Measurements from ENCODE around the gene FIG4. TPM values are rescaled to one million over a fixed set of nuclear protein-coding genes. Genes with fewer than 3 reads are reported as not detected.

The FIG4 gene
- polyA plus RNA-seq, 2 of the 4 experiments (the other 2 are of a cell fraction) = 6.2 to 11.2 TPM

DNA sequence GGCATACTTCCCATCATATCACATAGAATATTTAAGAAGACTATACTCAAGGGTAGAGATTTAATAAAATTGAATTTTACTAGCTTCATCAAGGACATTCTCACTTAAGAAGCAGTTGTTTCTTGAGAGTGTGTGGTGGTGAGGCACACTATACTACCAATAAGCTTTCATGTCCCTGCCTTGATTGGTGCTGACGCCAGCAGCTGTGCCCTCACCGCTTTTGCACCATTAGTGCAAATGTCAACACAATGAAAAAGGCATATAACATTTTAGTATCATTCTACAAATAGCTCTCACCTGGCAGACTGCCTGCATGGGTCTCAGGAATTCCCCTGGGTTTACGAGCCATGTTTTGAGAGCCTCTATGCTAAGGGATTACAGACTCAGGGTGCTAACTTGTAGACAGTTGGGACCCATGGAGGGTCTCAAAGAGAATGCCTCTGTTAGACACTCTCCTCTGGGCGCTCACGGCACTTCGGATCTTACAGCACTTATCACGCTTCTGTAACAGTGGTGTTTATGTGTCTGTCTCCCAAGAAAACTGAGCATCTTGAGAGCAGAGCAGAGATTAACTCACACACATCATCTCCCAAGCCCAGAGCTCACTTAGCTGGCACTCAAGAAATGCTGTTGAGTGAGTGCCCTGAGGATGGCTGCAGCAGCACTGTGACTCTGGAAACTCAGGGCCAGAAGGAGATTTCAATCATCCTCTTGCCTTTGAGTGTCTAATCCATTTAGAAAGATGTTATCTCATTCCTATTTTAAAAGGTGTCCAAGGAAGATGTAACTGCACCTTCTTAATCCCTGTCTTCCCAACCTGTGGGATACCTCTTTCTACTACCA is 143.7 kb downstream of the FIG4 start:
- H3K27ac ChIP-seq = no peak overlapping the region
- no peaks in the 10 kb centered on the region for H3K4me1 ChIP-seq
- WGBS (ENCODE audit: missing lambda C conversion rate) = 59% methylated on average over 6 of the region's 7 CpGs
- H3K4me3 ChIP-seq = no peak overlapping the region
- no peaks in the 10 kb centered on the region for H3K9me3 ChIP-seq
- POLR2A ChIA-PET = no interaction called here
- CTCF ChIA-PET = interaction anchor here (1.5 kb wide), 1 partner anchor 10 kb away, joined by 5 read pairs; no protein-coding TSS in a partner anchor
- FAIRE-seq (no peak), DNase-seq (ENCODE audit: low read depth in 1 of 2, low spot score in 1 of 2) (no peak), ATAC-seq (no peak)
- no peak for TF ChIP-seq FOXS1 (CRISPR knock-in tag; IDR thresholded peaks at IDR 0.05)
- no peak for TF ChIP-seq FOSL2 (IDR thresholded peaks at IDR 0.05)
- TF ChIP-seq FOSL2 (CRISPR knock-in tag; IDR thresholded peaks at IDR 0.05) = no peak
- no peak overlapping the region for H3K4me2 ChIP-seq

DNA sequence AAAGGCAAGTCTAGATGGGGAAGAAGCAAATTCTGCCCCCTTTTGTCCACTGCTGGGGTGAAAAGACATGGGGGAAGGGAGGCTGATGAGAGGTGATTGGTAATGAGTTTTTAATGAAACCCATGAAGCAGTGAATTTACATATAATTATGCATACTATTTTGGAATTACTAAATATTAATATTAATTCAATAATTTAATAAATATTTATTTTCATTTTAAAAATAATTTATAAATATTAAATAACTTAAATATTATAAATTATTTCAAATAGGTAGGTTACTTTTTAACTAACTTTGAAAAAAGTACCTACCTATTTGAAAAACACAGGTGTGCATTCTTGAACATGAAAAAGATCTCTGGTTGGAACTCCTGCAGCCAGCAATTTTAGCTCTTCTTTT is 148.9 kb downstream of the FIG4 start:
- DNase-seq (ENCODE audit: low read depth in 1 of 2, low spot score in 1 of 2) (no peak), ATAC-seq (no peak), FAIRE-seq (no peak)
- H3K27ac ChIP-seq = no peak overlapping the region
- CTCF ChIA-PET = interaction anchor here (0.6 kb wide), 1 partner anchor 492 kb away, joined by 3 read pairs; no protein-coding TSS in a partner anchor
- no peak overlapping the region for H3K4me3 ChIP-seq
- no peaks in the 10 kb centered on the region for H3K4me1 ChIP-seq
- TF ChIP-seq RARB (CRISPR knock-in tag; IDR thresholded peaks at IDR 0.05) = no peak
- no peak for TF ChIP-seq JUN (IDR thresholded peaks at IDR 0.05)
- TF ChIP-seq NFE2L2 (conservative IDR thresholded peaks at IDR 0.05; ENCODE audit: low read length) = no peak
- TF ChIP-seq HDAC2 (IDR thresholded peaks at IDR 0.05) = no peak
- no peak for TF ChIP-seq EP300 (IDR thresholded peaks at IDR 0.05)
- no peak for TF ChIP-seq CHD2 (IDR thresholded peaks at IDR 0.05; ENCODE audit: low read length, partially characterized antibody)
- TF ChIP-seq, protein P1, sequence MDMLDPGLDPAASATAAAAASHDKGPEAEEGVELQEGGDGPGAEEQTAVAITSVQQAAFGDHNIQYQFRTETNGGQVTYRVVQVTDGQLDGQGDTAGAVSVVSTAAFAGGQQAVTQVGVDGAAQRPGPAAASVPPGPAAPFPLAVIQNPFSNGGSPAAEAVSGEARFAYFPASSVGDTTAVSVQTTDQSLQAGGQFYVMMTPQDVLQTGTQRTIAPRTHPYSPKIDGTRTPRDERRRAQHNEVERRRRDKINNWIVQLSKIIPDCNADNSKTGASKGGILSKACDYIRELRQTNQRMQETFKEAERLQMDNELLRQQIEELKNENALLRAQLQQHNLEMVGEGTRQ (IDR thresholded peaks at IDR 0.05) = no peak
- no peak for TF ChIP-seq EHF (CRISPR knock-in tag; IDR thresholded peaks at IDR 0.05)
- no peak for TF ChIP-seq MAZ (IDR thresholded peaks at IDR 0.05; ENCODE audit: borderline replicate concordance, low read depth, low read length)
- no peak for TF ChIP-seq HOXA7 (CRISPR knock-in tag; IDR thresholded peaks at IDR 0.05)
- TF ChIP-seq CEBPB (IDR thresholded peaks at IDR 0.05) = no peak
- TF ChIP-seq HOXB13 (CRISPR knock-in tag; IDR thresholded peaks at IDR 0.05; ENCODE audit: low read depth) = no peak
- H3K9me3 ChIP-seq = no peaks in the 10 kb centered on the region
- POLR2A ChIA-PET = no interaction called here
- H3K4me2 ChIP-seq = no peak overlapping the region

DNA sequence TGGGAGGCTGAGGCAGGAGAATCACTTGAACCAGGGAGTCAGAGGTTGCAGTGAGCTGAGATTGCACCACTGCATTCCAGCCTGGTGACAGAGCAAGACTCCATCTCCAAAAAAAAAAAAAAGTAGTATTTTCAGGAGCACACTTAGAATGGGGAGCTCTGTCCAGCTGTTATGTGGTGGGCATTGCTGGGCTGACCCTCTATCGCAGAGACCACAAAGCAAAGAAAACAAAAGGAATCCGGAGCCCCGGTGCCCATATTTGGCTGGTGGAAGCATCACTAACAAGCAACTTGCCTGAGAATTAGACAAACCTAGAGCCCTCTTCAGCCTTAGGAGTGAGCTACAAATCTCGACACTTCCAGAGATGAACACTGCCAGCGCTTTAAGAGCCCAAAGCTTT is 149.7 kb downstream of the FIG4 start:
- FAIRE-seq = no peak
- no peak for DNase-seq (ENCODE audit: low read depth in 1 of 2, low spot score in 1 of 2)
- ATAC-seq = no peak
- Histone ChIP-seq H3K9me3 (no peaks in the 10 kb centered on the region), H3K27ac (no peak overlapping the region), H3K4me2 (no peak overlapping the region), H3K4me3 (no peak overlapping the region), H3K4me1 (no peaks in the 10 kb centered on the region)
- ChIA-PET POLR2A (no interaction called here), CTCF (no interaction called here)
- WGBS (ENCODE audit: missing lambda C conversion rate) = 52% methylated on average over 5 of the region's 5 CpGs
- TF ChIP-seq CHD2 (IDR thresholded peaks at IDR 0.05; ENCODE audit: low read length, partially characterized antibody) (no peak), NR3C1 (IDR thresholded peaks at IDR 0.05) (no peak), CHD4 (IDR thresholded peaks at IDR 0.05; ENCODE audit: borderline replicate concordance) (no peak), RARB (CRISPR knock-in tag; IDR thresholded peaks at IDR 0.05) (no peak), PHF8 (IDR thresholded peaks at IDR 0.05; ENCODE audit: borderline replicate concordance, low read depth) (no peak), CEBPB (IDR thresholded peaks at IDR 0.05) (no peak), NFE2L2 (conservative IDR thresholded peaks at IDR 0.05; ENCODE audit: low read length) (no peak), SREBF2 (IDR thresholded peaks at IDR 0.05) (no peak), RFX5 (IDR thresholded peaks at IDR 0.05) (no peak), GATA3 (IDR thresholded peaks at IDR 0.05; ENCODE audit: borderline replicate concordance) (no peak), RAD21 (conservative IDR thresholded peaks at IDR 0.05 in 1 of 2, IDR thresholded peaks at IDR 0.05 in 1 of 2) (no peak)
- TF ChIP-seq, protein P2, sequence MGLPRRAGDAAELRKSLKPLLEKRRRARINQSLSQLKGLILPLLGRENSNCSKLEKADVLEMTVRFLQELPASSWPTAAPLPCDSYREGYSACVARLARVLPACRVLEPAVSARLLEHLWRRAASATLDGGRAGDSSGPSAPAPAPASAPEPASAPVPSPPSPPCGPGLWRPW (IDR thresholded peaks at IDR 0.05) = no peak
- TF ChIP-seq, protein P3, sequence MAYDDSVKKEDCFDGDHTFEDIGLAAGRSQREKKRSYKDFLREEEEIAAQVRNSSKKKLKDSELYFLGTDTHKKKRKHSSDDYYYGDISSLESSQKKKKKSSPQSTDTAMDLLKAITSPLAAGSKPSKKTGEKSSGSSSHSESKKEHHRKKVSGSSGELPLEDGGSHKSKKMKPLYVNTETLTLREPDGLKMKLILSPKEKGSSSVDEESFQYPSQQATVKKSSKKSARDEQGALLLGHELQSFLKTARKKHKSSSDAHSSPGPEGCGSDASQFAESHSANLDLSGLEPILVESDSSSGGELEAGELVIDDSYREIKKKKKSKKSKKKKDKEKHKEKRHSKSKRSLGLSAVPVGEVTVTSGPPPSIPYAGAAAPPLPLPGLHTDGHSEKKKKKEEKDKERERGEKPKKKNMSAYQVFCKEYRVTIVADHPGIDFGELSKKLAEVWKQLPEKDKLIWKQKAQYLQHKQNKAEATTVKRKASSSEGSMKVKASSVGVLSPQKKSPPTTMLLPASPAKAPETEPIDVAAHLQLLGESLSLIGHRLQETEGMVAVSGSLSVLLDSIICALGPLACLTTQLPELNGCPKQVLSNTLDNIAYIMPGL (CRISPR knock-in tag; IDR thresholded peaks at IDR 0.05; ENCODE audit: borderline replicate concordance) = no peak
- TF ChIP-seq, protein P4, sequence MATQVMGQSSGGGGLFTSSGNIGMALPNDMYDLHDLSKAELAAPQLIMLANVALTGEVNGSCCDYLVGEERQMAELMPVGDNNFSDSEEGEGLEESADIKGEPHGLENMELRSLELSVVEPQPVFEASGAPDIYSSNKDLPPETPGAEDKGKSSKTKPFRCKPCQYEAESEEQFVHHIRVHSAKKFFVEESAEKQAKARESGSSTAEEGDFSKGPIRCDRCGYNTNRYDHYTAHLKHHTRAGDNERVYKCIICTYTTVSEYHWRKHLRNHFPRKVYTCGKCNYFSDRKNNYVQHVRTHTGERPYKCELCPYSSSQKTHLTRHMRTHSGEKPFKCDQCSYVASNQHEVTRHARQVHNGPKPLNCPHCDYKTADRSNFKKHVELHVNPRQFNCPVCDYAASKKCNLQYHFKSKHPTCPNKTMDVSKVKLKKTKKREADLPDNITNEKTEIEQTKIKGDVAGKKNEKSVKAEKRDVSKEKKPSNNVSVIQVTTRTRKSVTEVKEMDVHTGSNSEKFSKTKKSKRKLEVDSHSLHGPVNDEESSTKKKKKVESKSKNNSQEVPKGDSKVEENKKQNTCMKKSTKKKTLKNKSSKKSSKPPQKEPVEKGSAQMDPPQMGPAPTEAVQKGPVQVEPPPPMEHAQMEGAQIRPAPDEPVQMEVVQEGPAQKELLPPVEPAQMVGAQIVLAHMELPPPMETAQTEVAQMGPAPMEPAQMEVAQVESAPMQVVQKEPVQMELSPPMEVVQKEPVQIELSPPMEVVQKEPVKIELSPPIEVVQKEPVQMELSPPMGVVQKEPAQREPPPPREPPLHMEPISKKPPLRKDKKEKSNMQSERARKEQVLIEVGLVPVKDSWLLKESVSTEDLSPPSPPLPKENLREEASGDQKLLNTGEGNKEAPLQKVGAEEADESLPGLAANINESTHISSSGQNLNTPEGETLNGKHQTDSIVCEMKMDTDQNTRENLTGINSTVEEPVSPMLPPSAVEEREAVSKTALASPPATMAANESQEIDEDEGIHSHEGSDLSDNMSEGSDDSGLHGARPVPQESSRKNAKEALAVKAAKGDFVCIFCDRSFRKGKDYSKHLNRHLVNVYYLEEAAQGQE (IDR thresholded peaks at IDR 0.05) = no peak
- TF ChIP-seq, protein P5, sequence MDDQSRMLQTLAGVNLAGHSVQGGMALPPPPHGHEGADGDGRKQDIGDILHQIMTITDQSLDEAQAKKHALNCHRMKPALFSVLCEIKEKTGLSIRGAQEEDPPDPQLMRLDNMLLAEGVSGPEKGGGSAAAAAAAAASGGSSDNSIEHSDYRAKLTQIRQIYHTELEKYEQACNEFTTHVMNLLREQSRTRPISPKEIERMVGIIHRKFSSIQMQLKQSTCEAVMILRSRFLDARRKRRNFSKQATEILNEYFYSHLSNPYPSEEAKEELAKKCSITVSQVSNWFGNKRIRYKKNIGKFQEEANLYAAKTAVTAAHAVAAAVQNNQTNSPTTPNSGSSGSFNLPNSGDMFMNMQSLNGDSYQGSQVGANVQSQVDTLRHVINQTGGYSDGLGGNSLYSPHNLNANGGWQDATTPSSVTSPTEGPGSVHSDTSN (IDR thresholded peaks at IDR 0.05) = no peak

Measured in A549 (cell line).